ENCODE data around the gene TRPM3.

GRCh38 chr9:70917277-70917676, 204.1 kb downstream of the TRPM3 start:
- TF ChIP-seq YY1 (IDR thresholded peaks at IDR 0.05; ENCODE audit: insufficient read depth, insufficient read length) (no peak), ZNF274 (IDR thresholded peaks at IDR 0.05; ENCODE audit: low read depth, low read length) (no peak)

Measured in NT2/D1 (cell line).